GM12865 (cell line): ENCODE measurements around the gene DMGDH.
A peak's percentile ranks its signal among the peaks of the same experiment; 100 is the strongest.

Source experiments
- DNase-seq: peaks from one replicate; pipeline ENCODE4 v3.0.0; 2010; ENCODE audit warnings: low read depth
- H3K4me3 ChIP-seq: 2 replicates; pipeline ENCODE4 v1.5.1; 2011; ENCODE audit warnings: mild to moderate bottlenecking, low read depth, low read length, control low read depth
- TF ChIP-seq, protein P1 (sequence below): IDR thresholded peaks from 2 replicates; pipeline ENCODE4 v1.5.1; 2011; ENCODE audit warnings: low read length, control low read depth, low read depth, inconsistent platforms; ENCODE audit not compliant: insufficient read depth; ENCODE audit errors: missing control alignments

Gene DMGDH

DNA sequence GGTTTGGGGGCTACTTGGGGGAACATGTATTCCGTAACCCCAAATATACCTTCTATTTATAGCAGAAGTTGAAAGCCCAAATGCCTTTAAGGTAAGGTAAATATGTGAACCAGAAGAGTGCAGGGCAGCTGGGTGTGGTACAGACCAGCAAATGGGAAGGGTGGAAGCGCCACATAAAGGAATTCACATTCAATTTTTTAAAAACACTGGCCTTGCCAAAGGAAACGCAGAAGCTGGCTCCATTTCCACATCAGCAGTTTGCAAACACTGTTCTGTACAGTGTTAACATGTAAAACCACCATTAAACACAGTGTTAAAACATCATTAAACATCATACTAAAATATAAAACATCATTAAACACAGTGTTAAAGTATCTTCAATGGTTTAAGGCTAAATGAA is 38.6 kb upstream of the DMGDH start:
- no peak overlapping the region for H3K4me3 ChIP-seq
- TF ChIP-seq, protein P1, sequence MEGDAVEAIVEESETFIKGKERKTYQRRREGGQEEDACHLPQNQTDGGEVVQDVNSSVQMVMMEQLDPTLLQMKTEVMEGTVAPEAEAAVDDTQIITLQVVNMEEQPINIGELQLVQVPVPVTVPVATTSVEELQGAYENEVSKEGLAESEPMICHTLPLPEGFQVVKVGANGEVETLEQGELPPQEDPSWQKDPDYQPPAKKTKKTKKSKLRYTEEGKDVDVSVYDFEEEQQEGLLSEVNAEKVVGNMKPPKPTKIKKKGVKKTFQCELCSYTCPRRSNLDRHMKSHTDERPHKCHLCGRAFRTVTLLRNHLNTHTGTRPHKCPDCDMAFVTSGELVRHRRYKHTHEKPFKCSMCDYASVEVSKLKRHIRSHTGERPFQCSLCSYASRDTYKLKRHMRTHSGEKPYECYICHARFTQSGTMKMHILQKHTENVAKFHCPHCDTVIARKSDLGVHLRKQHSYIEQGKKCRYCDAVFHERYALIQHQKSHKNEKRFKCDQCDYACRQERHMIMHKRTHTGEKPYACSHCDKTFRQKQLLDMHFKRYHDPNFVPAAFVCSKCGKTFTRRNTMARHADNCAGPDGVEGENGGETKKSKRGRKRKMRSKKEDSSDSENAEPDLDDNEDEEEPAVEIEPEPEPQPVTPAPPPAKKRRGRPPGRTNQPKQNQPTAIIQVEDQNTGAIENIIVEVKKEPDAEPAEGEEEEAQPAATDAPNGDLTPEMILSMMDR = no peak
- no peak for DNase-seq

GRCh38 chr5:79107020-79107796 is 37.7 kb upstream of the DMGDH start:
- TF ChIP-seq, protein P1 = no peak
- no peak overlapping the region for H3K4me3 ChIP-seq
- DNase-seq = no peak

DNA sequence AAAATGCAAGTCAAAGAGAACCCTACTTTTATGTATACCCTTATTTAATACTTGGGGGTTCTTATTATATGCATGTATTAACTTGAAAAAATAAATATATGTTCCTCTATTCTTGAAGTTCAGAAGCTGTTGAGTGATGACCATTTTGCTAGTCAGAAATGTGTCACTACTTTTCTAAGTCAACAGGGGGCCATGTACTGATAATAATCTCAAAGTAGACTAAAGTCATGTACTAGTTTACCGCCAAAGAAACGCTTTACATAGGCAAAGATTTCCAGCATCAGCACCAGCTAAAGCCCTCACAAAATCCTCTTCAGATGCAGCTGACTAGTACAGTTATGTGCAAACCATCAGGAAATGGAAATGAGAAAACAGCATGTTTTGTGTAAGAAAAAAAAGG is 36.4 kb upstream of the DMGDH start:
- TF ChIP-seq, protein P1 = no peak
- no peak for DNase-seq
- H3K4me3 ChIP-seq = no peak overlapping the region

DNA sequence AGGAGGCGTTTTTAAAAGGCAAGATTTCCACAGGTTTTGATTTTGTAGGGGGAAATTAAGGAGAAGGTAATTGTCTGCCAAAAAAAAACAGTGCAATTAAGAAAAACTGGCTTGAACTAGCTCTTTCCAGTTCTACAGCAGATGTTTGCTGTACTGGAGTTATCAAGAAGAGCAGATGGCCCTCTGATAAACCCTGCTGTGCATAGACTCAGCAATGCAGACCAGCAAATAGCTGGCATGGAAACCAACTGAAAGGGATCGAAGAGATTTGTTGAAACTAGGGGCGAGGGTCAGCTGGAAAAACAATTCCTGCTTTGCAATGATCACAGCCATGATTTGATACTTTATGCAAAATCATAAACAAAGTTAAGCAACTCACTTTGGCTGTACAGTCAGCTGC is 24.3 kb upstream of the DMGDH start:
- TF ChIP-seq, protein P1 = no peak
- DNase-seq = no peak
- no peak overlapping the region for H3K4me3 ChIP-seq

DNA sequence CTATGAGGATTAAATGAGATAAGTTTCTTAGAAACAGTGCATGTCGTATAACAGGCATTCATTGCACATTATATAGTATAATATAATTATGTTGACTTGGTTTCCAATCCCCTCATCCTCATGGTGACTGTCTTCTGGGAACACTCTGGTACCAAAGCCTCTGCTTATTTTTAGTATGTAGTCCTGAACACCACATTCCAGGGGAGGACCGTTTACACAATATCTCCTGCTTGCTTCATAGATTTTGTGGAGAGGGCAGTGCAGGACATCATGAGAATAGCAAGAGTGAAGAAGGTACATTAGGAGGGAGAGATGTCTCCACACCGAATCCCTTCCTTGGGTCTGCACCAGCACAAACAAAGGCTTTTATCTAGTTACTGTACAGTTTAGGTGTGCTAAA is 21.6 kb upstream of the DMGDH start:
- H3K4me3 ChIP-seq = no peak overlapping the region
- TF ChIP-seq, protein P1 = no peak
- DNase-seq = no peak

- TF ChIP-seq, protein P1 = no peak
- no peak overlapping the region for H3K4me3 ChIP-seq
- DNase-seq = no peak
Observed at GRCh38 chr5:79088507-79088906, 19.0 kb upstream of the DMGDH start.

DNA sequence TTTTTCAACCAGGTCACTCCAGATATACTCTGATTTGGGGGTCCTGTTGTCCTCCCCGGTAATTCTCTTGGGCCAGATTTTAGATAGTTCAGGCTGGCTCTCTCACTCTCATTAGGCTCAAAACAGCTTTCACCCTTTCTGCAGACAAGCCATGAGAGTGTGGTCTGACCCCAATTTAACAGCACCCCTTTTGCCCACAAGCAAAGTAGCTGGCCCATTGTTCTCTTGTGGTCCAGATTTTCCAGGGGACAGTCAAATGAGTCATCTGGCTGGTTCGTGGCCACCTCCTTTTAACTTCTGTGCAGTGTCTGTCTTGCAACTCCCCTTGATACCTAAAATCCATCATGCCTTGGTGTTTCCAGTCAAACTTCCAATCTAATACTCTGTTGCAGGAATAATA is 16.6 kb upstream of the DMGDH start:
- TF ChIP-seq, protein P1 = no peak
- DNase-seq = peak; percentile 23

More for the DNA sequence above, 16.6 kb upstream of the DMGDH start:
- H3K4me3 ChIP-seq = no peak overlapping the region
